Activated T-helper 1 cell treated with anti-CD3 and anti-CD28 coated beads, Interleukin-12 subunit alpha, Interleukin-12 subunit beta, Interleukin-2, Interleukin-4 antibody, amounts not matched to agents 30 ng/mL and 10 ng/mL and 1 ng/mL, durations not matched to agents 14 hours and 24 hours and 36 hours (primary cell): ENCODE data around the gene IRS1. TPM values are rescaled to one million over a fixed set of nuclear protein-coding genes. Genes with fewer than 3 reads are reported as not detected.

Source experiments
- DNase-seq: peaks from one replicate; pipeline ENCODE4 v3.0.0; 2021; ENCODE audit warnings: low spot score
- H3K27ac Mint-ChIP-seq: one replicate; pipeline ENCODE4 v1.8.0; 2021; ENCODE audit warnings: mild to moderate bottlenecking, mixed read lengths
- H3K27me3 Mint-ChIP-seq: one replicate; pipeline ENCODE4 v1.8.0; 2022; ENCODE audit warnings: mild to moderate bottlenecking, moderate library complexity, mixed read lengths; ENCODE audit not compliant: insufficient read depth
- H3K36me3 Mint-ChIP-seq: one replicate; pipeline ENCODE4 v1.8.0; 2021; ENCODE audit warnings: low read depth, mixed read lengths
- H3K4me1 Mint-ChIP-seq: one replicate; pipeline ENCODE4 v1.8.0; 2021; ENCODE audit warnings: low read depth, mixed read lengths
- H3K4me3 Mint-ChIP-seq: one replicate; pipeline ENCODE4 v1.8.0; 2021; ENCODE audit warnings: mild to moderate bottlenecking, moderate library complexity, mixed read lengths
- H3K9me3 Mint-ChIP-seq: one replicate; pipeline ENCODE4 v1.8.0; 2021; ENCODE audit warnings: mixed read lengths
- intact Hi-C: fragments of 100-400 bp; cut with micrococcal nuclease; formaldehyde crosslinking; loops from one replicate; pipeline ENCODE4 v1.15.1; 2024
- total RNA-seq: library from RNA; stranded (reverse); gene quantifications from 2 replicates; pipeline ENCODE4 v1.2.3, GENCODE V29; 2022

The IRS1 gene
- total RNA-seq, 1 donor from 2014 or later, result 3.8 TPM

- H3K4me1 Mint-ChIP-seq, result peaks cover 17% of the 10 kb centered on the region
- no peak for DNase-seq
- H3K27me3 Mint-ChIP-seq, result peaks cover 21% of the 10 kb centered on the region
- no peaks in the 10 kb centered on the region for H3K36me3 Mint-ChIP-seq
- no peak overlapping the region for H3K4me3 Mint-ChIP-seq
- H3K27ac Mint-ChIP-seq, result no peak overlapping the region
- intact Hi-C loops, result loop anchor here (1.0 to 5.0 kb wide), 8 partner anchors 183 to 1134 kb away; no protein-coding TSS in a partner anchor
- H3K9me3 Mint-ChIP-seq, result no peaks in the 10 kb centered on the region
These were observed 3.0 kb upstream of the IRS1 start for GRCh38 chr2:226802573-226802972.

DNA sequence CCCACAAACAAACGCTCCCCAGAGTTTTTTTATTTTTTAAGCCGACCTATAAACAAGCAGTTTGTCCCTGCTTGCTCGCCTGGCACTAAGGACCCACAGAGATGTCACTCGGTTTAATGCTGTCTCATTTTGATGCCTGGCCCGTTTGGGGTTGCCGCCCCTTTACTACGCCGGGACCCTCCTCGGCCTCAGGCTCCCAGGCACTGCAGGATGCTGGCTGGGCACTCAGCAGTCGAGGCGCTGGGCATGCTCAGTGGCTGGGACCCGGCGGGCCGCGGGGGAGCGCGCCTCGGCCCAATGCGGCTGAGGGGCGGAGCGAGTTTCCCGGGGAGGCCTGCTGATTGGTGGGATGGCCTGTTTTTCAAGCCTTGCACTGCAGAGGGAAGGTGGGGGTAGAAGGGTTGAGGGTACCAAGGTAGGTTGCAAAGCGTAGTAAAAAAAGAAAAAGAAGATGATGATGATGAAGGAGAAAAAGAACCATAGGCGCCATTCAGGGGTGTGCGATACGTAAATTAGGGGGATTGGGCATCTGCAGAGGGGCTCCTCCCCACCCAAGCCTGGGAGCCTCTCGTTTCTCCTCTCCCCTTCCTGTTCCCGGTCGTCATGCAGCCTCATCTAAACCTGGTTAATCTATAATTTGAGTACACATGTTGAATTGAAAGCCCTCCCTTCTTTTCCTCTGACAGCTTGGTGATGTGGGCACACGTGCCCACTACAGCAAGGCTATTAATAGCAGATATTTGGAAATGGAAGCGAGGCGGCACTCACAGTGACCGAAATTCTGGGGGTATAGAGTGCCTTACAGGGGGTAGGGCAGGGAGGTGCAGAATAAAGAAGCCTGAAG, 1.5 kb upstream of the IRS1 start:
- H3K4me3 Mint-ChIP-seq, result peak overlapping the region; percentile 79
- H3K4me1 Mint-ChIP-seq, result peaks cover 27% of the 10 kb centered on the region
- peaks cover 3% of the 10 kb centered on the region for H3K36me3 Mint-ChIP-seq
- peak; percentile 64 for DNase-seq
- intact Hi-C loops, result loop anchor here (5.0 kb wide), 3 partner anchors 306 to 814 kb away; no protein-coding TSS in a partner anchor
- H3K27ac Mint-ChIP-seq, result peak overlapping the region; percentile 53
- peaks cover 16% of the 10 kb centered on the region for H3K27me3 Mint-ChIP-seq
- H3K9me3 Mint-ChIP-seq, result no peaks in the 10 kb centered on the region

GRCh38 chr2:226799976-226800940, 638 bp upstream of the IRS1 start:
- DNase-seq, result no peak
- peak overlapping the region; percentile 53 for H3K27ac Mint-ChIP-seq

GRCh38 chr2:226798422-226799210, 1.0 kb downstream of the IRS1 start:
- intact Hi-C loops, result loop anchor here (1.0 to 10.0 kb wide), 5 partner anchors 7 to 1864 kb away; partner anchors contain the start of gene RHBDD1
- H3K36me3 Mint-ChIP-seq, result peaks cover 8% of the 10 kb centered on the region
- DNase-seq, result peak; percentile 35
- H3K27me3 Mint-ChIP-seq, result peaks cover 6% of the 10 kb centered on the region
- H3K4me1 Mint-ChIP-seq, result peaks cover 44% of the 10 kb centered on the region
- H3K9me3 Mint-ChIP-seq, result no peaks in the 10 kb centered on the region
- peak overlapping the region; percentile 72 for H3K27ac Mint-ChIP-seq
- H3K4me3 Mint-ChIP-seq, result peak overlapping the region; percentile 87

More at GRCh38 chr2:226799976-226800940, 638 bp upstream of the IRS1 start:
- Mint-ChIP-seq H3K4me1 (peaks cover 30% of the 10 kb centered on the region), H3K9me3 (no peaks in the 10 kb centered on the region), H3K36me3 (peaks cover 3% of the 10 kb centered on the region), H3K4me3 (peak overlapping the region; percentile 79), H3K27me3 (peaks cover 15% of the 10 kb centered on the region)
- intact Hi-C loops, result loop anchor here (1.0 to 10.0 kb wide), 8 partner anchors 9 to 1865 kb away; partner anchors contain the start of gene RHBDD1

DNA sequence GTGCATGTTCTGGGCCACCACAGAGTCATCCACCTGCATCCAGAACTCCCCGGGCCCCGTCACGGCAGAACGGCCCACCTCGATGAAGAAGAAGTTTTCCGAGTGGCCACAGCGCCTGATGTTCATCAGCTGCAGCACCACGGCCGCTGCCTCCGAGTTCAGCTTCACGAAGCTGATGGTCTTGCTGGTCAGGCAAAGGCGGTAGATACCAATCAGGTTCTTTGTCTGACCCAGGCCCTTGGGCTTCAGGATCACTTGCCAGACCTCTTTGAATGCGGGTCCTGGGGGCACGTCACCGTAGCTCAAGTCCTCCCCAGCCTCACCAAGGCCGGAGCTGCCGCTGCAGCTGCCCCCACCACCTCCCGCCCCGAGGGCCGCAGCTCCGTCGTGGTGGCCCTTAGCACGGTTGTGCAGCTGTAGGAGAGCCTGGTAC, 1.6 kb downstream of the IRS1 start:
- peak overlapping the region; percentile 87 for H3K4me3 Mint-ChIP-seq
- no peaks in the 10 kb centered on the region for H3K9me3 Mint-ChIP-seq
- H3K27ac Mint-ChIP-seq, result no peak overlapping the region
- H3K36me3 Mint-ChIP-seq, result peaks cover 8% of the 10 kb centered on the region
- H3K27me3 Mint-ChIP-seq, result peaks cover 2% of the 10 kb centered on the region
- intact Hi-C loops, result loop anchor here (2.0 to 10.0 kb wide), 3 partner anchors 81 to 1863 kb away; no protein-coding TSS in a partner anchor
- DNase-seq, result no peak
- peaks cover 47% of the 10 kb centered on the region for H3K4me1 Mint-ChIP-seq

DNA sequence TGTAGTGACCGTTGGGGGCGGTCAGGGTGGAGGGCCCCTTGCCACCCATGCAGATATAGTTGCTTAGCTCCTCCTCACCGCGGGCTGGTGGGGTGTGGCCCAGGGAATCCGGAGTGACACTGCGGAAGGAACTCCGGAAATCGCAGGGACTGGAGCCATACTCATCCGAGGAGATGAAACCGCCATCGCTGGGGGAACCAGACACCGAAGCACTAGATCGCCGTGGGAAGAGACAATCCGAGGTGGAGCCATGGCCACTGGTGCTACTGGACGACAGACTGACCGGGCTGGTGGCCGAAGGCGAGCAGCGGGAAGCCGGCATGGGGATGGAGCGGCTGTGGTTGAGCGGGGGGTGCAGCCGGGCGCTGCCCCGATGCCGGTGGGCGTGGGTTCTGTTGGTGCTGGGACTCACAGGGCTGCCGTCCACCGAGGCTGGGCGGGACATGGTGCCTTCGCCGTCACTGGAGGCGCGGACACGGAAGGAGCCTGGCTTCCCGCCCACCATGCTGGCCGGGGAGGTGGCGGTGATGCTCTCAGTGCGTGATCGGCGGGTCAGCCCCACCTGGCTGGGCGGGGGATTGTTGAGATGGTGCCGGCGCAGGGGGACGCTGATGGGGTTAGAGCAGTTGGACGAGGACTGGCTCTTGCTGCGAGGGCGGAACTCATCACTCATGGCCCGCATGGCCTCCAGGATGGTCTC, 2.2 kb downstream of the IRS1 start:
- Mint-ChIP-seq H3K36me3 (peaks cover 8% of the 10 kb centered on the region), H3K9me3 (no peaks in the 10 kb centered on the region), H3K27me3 (no peaks in the 10 kb centered on the region), H3K4me1 (peaks cover 49% of the 10 kb centered on the region), H3K4me3 (peak overlapping the region; percentile 87), H3K27ac (no peak overlapping the region)
- no peak for DNase-seq
- intact Hi-C loops, result loop anchor here (10.0 kb wide), 1 partner anchor 1863 kb away; no protein-coding TSS in a partner anchor

GRCh38 chr2:226796840-226797288, 2.8 kb downstream of the IRS1 start:
- H3K27me3 Mint-ChIP-seq, result no peaks in the 10 kb centered on the region
- H3K4me1 Mint-ChIP-seq, result peaks cover 55% of the 10 kb centered on the region
- intact Hi-C loops, result loop anchor here (10.0 kb wide), 1 partner anchor 1862 kb away; no protein-coding TSS in a partner anchor
- H3K4me3 Mint-ChIP-seq, result peak overlapping the region; percentile 47
- H3K9me3 Mint-ChIP-seq, result no peaks in the 10 kb centered on the region
- H3K36me3 Mint-ChIP-seq, result peaks cover 8% of the 10 kb centered on the region
- no peak for DNase-seq
- H3K27ac Mint-ChIP-seq, result no peak overlapping the region

GRCh38 chr2:226796012-226796839, 3.4 kb downstream of the IRS1 start:
- H3K4me1 Mint-ChIP-seq, result peaks cover 51% of the 10 kb centered on the region
- H3K36me3 Mint-ChIP-seq, result peaks cover 8% of the 10 kb centered on the region
- H3K27me3 Mint-ChIP-seq, result no peaks in the 10 kb centered on the region
- H3K9me3 Mint-ChIP-seq, result no peaks in the 10 kb centered on the region
- H3K4me3 Mint-ChIP-seq, result peak overlapping the region; percentile 47
- DNase-seq, result no peak
- H3K27ac Mint-ChIP-seq, result no peak overlapping the region
- intact Hi-C loops, result loop anchor here (10.0 kb wide), 1 partner anchor 1861 kb away; no protein-coding TSS in a partner anchor

GRCh38 chr2:226795281-226796011, 4.2 kb downstream of the IRS1 start:
- Mint-ChIP-seq H3K27ac (no peak overlapping the region), H3K9me3 (no peaks in the 10 kb centered on the region), H3K27me3 (no peaks in the 10 kb centered on the region), H3K4me3 (no peak overlapping the region), H3K4me1 (peaks cover 51% of the 10 kb centered on the region), H3K36me3 (peaks cover 10% of the 10 kb centered on the region)
- DNase-seq, result no peak
- intact Hi-C loops, result loop anchor here (10.0 kb wide), 1 partner anchor 1861 kb away; no protein-coding TSS in a partner anchor

DNA sequence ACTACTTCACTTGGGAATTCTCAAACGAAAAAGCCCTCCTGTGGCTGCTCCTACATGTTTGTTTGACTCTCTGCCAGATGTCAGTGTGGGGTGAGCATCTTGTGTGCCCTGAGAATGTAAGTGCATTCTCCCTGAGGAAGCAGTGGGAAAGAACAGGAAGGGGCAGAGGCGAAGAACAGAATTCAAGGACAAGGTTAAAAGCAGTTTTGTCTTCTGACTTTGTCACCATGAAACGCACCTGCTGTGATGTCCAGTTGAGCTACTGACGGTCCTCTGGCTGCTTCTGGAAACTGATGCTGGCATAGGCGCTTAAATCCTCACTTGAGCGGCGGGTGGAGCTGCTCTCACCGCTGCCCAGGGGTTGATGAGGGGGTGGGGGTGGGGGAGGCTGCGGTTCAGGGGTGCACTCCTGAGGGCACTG, 4.9 kb downstream of the IRS1 start:
- Mint-ChIP-seq H3K9me3 (no peaks in the 10 kb centered on the region), H3K4me3 (peak overlapping the region; percentile 54), H3K4me1 (peaks cover 53% of the 10 kb centered on the region), H3K27me3 (no peaks in the 10 kb centered on the region), H3K27ac (no peak overlapping the region), H3K36me3 (peaks cover 10% of the 10 kb centered on the region)
- intact Hi-C loops, result loop anchor here (5.0 to 10.0 kb wide), 2 partner anchors 533 to 1860 kb away; partner anchors contain the start of gene MFF
- no peak for DNase-seq
